LNCaP clone FGC (cell line): ENCODE measurements around the gene KIF12.

Experiments
- DNase-seq: peaks from one replicate; pipeline ENCODE4 v3.0.0-alpha.2; 2011; ENCODE audit warnings: low read depth
- H3K4me3 ChIP-seq: 2 replicates; pipeline ENCODE4 v1.5.1; 2011; ENCODE audit warnings: mild to moderate bottlenecking, low read depth, low read length, control low read depth
- CTCF ChIP-seq: IDR thresholded peaks from 2 replicates; pipeline ENCODE4 v1.5.1; 2012; ENCODE audit warnings: mild to moderate bottlenecking; ENCODE audit not compliant: control insufficient read depth, insufficient read depth; ENCODE audit errors: extremely low read depth

The KIF12 gene

GRCh38 chr9:114055061-114055460 is 44.0 kb downstream of the KIF12 start:
- H3K4me3 ChIP-seq, result no peak overlapping the region
- no peak for TF ChIP-seq CTCF
- no peak for DNase-seq

- no peak for DNase-seq
- no peak overlapping the region for H3K4me3 ChIP-seq
- TF ChIP-seq CTCF, result no peak
Observed at GRCh38 chr9:114054191-114054690, 44.9 kb downstream of the KIF12 start.

GRCh38 chr9:114053246-114054005 is 45.7 kb downstream of the KIF12 start:
- H3K4me3 ChIP-seq, result no peak overlapping the region
- no peak for DNase-seq
- no peak for TF ChIP-seq CTCF

GRCh38 chr9:114051706-114052105 is 47.4 kb downstream of the KIF12 start:
- no peak for DNase-seq
- H3K4me3 ChIP-seq, result no peak overlapping the region
- TF ChIP-seq CTCF, result no peak

DNA sequence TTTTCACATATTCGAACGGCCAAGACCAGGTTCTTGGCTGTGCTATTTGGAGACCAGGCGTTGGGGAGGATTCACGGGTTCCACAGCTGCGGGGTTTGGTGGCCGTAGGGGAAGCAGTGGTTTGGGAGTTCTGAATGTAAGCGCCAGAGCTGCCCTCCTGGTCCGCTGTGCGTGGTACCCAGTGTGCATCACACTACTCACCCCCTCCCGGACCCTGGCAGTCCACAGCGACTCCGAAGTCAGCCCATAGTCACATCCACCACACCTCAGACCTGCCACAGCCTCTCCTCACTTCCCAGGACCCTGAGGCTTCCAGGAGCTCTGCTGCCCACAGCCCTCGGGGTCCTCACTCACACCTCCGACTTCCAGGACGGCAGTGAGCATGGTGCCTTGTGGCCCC is 47.8 kb downstream of the KIF12 start:
- H3K4me3 ChIP-seq, result no peak overlapping the region
- no peak for TF ChIP-seq CTCF

DNA sequence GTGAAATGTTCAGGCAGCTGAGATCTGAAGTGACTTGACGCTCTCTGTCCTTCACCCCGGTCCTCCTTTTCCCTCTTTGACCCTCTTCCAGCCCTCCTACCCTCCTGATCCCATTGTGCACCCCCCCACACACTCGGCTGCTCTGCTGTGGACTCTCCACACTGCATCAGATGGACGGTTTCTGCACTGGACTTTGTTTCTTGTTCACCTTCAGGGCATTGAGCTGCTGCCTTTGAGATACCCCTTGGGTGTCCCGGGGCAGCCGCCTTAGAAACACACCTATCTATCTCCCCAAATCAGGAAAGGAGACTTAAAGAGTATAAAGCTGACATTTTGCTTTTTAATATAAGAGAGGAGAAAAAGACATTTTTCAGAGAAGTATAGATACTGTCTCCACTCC is 48.4 kb downstream of the KIF12 start:
- no peak for DNase-seq
- no peak overlapping the region for H3K4me3 ChIP-seq
- TF ChIP-seq CTCF, result no peak

More for the DNA sequence above, 47.8 kb downstream of the KIF12 start:
- no peak for DNase-seq

DNA sequence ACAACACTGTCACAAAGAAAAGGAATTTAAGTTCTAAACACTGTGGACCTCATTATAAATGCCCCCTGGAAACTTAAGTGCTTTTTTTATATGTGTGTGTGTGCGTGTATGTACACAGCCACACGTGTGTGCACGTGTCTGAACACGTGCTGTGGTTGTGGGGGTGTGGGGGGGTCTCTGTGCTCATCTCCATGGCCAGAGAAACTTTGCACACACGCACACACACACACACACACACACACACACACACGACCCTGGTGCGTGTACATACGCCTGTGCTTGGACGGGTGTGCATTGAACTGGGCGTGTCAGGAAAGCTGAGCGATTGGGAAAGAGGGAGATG is 48.9 kb downstream of the KIF12 start:
- no peak for TF ChIP-seq CTCF
- no peak for DNase-seq
- H3K4me3 ChIP-seq, result no peak overlapping the region
